HG02885 (cell line): Measurements from ENCODE around the gene SLC38A2.
"Not testable (repeated sequence)": the region's sequence is repeated elsewhere in the genome, so short reads cannot be mapped to it uniquely, and the experiment has no call there.

Source experiments
- ATAC-seq: cut with Tn5 transposase; IDR thresholded peaks from one replicate; pipeline ENCODE4 v1.9.1; 2021; ENCODE audit warnings: mild to moderate bottlenecking; ENCODE audit not compliant: unreplicated experiment, poor library complexity

SLC38A2 gene

GRCh38 chr12:46372544-46373300, at the start of gene SLC38A2:
Gene SLC38A2, minus strand, starts transcription at chr12:46372773. Its CDS starts 1,480 bp downstream, at chr12:46371293.
- ATAC-seq, result peak; percentile 87

GRCh38 chr12:46419675-46420074, 47.1 kb upstream of the SLC38A2 start:
- no peak for ATAC-seq

GRCh38 chr12:46415552-46415951, 43.0 kb upstream of the SLC38A2 start:
- no peak for ATAC-seq

- no peak for ATAC-seq
Measured at GRCh38 chr12:46414591-46415268, 42.2 kb upstream of the SLC38A2 start.

- no peak for ATAC-seq
Measured at GRCh38 chr12:46413368-46413767, 40.8 kb upstream of the SLC38A2 start.

- ATAC-seq, result no peak
Measured at GRCh38 chr12:46412857-46413256, 40.3 kb upstream of the SLC38A2 start.

GRCh38 chr12:46410495-46410894, 37.9 kb upstream of the SLC38A2 start:
- ATAC-seq, result no peak

- no peak for ATAC-seq
Measured at GRCh38 chr12:46409974-46410373, 37.4 kb upstream of the SLC38A2 start.

- ATAC-seq, result no peak
Measured at GRCh38 chr12:46409342-46409741, 36.8 kb upstream of the SLC38A2 start.

- no peak for ATAC-seq
Measured at GRCh38 chr12:46408441-46408840, 35.9 kb upstream of the SLC38A2 start.

- no peak for ATAC-seq
Measured at GRCh38 chr12:46407361-46407760, 34.8 kb upstream of the SLC38A2 start.

- no peak for ATAC-seq
Measured at GRCh38 chr12:46406352-46407027, 33.9 kb upstream of the SLC38A2 start.

GRCh38 chr12:46404733-46405132, 32.2 kb upstream of the SLC38A2 start:
- no peak for ATAC-seq

- no peak for ATAC-seq
Measured at GRCh38 chr12:46404225-46404631, 31.7 kb upstream of the SLC38A2 start.

- ATAC-seq, result no peak
Measured at GRCh38 chr12:46403719-46404070, 31.1 kb upstream of the SLC38A2 start.

GRCh38 chr12:46402941-46403718, 30.6 kb upstream of the SLC38A2 start:
- no peak for ATAC-seq

- ATAC-seq, result no peak
Measured at GRCh38 chr12:46402451-46402850, 29.9 kb upstream of the SLC38A2 start.

- ATAC-seq, result no peak
Measured at GRCh38 chr12:46401662-46402061, 29.1 kb upstream of the SLC38A2 start.

GRCh38 chr12:46400406-46400805, 27.8 kb upstream of the SLC38A2 start:
- no peak for ATAC-seq

- ATAC-seq, result not testable (repeated sequence)
Measured at GRCh38 chr12:46399461-46400248, 27.1 kb upstream of the SLC38A2 start.
